ENCODE measurements around the gene CARD19. TPM values are rescaled to one million over a fixed set of nuclear protein-coding genes. Genes with fewer than 3 reads are reported as not detected.
A peak's percentile ranks its signal among the peaks of the same experiment; 100 is the strongest.

Gene CARD19
- total RNA-seq, 1 experiment from 2014 or later, result 69.8 TPM

DNA sequence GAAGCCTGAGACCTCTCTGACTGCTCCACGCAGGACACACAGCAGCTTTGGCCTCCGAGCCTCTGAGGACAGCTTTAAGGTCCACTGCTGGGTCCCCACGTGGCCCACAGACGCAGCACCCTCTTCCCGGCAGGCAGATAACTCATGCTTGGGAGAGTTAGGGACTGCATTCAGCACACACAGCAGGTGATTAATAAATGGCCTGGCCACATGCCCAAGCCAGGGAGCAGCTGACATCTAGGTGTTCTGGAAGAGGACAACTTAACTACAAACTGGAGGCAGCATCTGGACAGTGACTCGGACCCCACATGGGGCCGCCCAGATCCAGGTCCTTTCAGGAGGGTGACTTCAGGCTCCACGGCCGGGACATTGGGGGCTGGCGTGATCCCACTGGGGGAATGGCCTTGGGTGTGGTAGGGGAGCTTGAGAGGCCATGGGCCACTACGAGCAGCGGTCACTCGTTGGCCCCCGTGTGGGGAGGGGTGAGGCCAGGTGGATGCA, 26.8 kb downstream of the CARD19 start:
- Histone ChIP-seq H3K36me3 (replicated peaks; ENCODE audit: control insufficient read depth, insufficient read depth, low read length) (peaks cover 4% of the 10 kb centered on the region), H3K27me3 (ENCODE audit: control insufficient read depth, insufficient read depth, low read length) (no peaks in the 10 kb centered on the region), H3K4me3 (ENCODE audit: insufficient read depth, low read depth, low read length) (no peak overlapping the region)
- peak; percentile 25 for DNase-seq

DNA sequence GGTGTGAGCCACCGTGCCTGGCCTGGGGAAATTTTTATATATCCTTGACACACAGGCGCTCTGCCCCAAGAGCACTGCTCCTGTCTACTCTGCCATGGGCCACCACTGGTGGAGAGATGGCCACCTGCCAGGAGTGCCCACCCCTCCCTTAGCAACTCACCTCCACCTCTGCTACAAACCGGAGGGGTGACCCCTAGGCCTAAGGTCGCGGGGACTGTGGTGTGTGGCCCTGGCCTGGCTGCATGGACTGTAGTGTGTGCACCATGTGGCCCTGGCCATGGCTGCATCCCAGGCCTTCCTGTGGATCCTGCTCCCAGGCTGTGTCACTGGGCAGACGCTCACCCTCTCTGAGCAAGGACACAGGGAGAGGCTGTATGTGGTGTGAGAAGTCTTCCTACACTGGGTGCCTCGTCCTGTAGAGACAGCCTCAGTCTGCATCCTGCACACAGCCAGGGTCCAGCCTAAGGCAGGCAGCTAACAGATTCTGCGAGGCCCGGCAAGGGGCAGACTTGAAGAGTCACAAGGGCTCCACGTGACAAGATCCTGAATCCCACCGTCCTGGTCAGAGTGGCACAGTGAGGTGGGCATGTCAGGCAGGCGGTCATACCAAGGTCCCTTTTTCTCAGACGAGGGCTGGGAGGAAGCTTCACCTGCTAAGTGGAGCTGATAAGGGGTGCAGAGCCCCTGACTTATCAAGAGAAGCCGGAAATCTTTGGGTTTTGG, 27.7 kb downstream of the CARD19 start:
- DNase-seq, result peak; percentile 31
- peaks cover 4% of the 10 kb centered on the region for H3K36me3 ChIP-seq (replicated peaks; ENCODE audit: control insufficient read depth, insufficient read depth, low read length)

DNA sequence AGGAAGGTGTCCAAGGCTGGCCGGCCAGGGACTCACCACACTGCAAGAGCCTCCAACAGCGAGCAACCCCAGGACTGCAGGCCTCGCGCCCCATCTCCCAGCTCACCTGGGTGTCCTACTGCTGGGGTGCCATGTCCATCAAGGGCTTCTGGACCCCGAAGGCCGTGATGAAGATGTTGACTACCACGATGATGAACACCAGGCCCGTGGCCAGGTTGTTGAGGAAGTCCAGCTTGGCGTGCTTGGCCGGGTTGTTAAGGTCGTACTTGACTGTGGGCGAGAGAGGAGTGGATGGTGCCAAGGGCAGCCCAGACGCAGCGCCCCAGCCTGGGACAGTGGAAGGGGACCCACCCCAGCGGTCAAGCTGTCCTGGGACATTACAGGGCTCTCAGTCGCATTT, 28.8 kb downstream of the CARD19 start:
- DNase-seq, result peak; percentile 31
- Histone ChIP-seq H3K27me3 (ENCODE audit: control insufficient read depth, insufficient read depth, low read length) (no peaks in the 10 kb centered on the region), H3K36me3 (replicated peaks; ENCODE audit: control insufficient read depth, insufficient read depth, low read length) (peaks cover 4% of the 10 kb centered on the region), H3K4me3 (ENCODE audit: insufficient read depth, low read depth, low read length) (no peak overlapping the region)

More for the DNA sequence above, 27.7 kb downstream of the CARD19 start:
- no peaks in the 10 kb centered on the region for H3K27me3 ChIP-seq (ENCODE audit: control insufficient read depth, insufficient read depth, low read length)
- no peak overlapping the region for H3K4me3 ChIP-seq (ENCODE audit: insufficient read depth, low read depth, low read length)

DNA sequence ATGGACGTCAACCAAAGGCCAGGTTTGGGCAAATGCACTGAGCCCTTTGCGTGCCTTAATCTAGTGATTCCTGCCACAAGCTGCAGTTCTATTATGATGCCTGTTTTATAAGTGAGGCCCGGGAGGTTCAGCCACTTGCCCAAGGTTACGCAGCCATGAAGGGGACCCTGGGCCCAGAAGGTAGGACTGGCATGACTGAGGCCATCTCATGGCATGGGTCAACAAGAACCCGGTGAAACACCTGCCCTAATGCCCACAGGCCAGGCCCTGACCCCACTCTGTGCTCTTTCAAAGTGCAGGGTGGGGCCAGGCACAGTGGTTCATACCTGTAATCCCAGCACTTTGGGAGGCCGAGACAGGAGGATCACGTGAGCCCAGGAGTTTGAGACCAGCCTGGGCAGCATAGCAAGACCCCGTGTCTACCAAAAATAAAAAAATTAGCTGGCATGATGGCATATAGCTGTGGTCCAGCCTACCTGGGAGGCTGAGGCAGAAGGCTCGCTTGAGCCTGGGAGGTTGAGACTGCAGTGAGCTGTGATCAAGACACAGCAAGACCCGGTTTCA, 29.4 kb downstream of the CARD19 start:
- H3K36me3 ChIP-seq (replicated peaks; ENCODE audit: control insufficient read depth, insufficient read depth, low read length), result peaks cover 4% of the 10 kb centered on the region

DNA sequence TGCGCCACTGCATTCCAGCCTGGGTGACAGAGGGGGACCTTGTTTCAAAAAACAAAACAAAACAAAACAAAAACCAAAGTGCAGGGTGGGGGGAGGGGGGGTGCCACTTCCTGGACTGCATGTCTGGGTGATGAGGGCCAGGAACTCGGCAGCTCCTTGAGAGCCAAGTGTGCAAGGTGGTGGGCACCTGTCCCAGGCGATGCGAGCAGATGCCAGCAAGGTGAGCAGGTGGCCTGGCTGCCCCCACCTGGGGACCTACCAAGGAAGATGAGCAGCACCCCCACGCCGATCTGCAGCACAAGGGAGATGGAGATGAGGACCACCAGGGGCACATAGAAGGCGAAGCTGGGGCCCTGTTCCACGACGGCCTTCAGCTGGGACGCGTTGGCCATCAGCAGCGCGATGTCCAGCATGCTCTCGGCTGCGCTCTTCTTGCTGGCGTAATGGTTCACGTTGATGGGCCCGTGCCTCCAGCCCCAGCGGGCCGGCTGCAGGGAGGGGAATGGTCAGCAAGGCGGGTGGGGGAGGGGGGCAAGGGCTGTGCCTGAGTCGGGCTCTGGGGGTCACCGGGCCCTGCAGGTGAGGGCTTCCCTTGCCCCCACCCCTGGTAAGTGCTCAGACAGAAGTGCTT, 30.2 kb downstream of the CARD19 start:
- H3K36me3 ChIP-seq (replicated peaks; ENCODE audit: control insufficient read depth, insufficient read depth, low read length), result peaks cover 4% of the 10 kb centered on the region
- peak; percentile 81 for DNase-seq
- H3K4me3 ChIP-seq (ENCODE audit: insufficient read depth, low read depth, low read length), result no peak overlapping the region
- no peaks in the 10 kb centered on the region for H3K27me3 ChIP-seq (ENCODE audit: control insufficient read depth, insufficient read depth, low read length)

More for the DNA sequence above, 29.4 kb downstream of the CARD19 start:
- DNase-seq, result no peak
- no peak overlapping the region for H3K4me3 ChIP-seq (ENCODE audit: insufficient read depth, low read depth, low read length)
- no peaks in the 10 kb centered on the region for H3K27me3 ChIP-seq (ENCODE audit: control insufficient read depth, insufficient read depth, low read length)

DNA sequence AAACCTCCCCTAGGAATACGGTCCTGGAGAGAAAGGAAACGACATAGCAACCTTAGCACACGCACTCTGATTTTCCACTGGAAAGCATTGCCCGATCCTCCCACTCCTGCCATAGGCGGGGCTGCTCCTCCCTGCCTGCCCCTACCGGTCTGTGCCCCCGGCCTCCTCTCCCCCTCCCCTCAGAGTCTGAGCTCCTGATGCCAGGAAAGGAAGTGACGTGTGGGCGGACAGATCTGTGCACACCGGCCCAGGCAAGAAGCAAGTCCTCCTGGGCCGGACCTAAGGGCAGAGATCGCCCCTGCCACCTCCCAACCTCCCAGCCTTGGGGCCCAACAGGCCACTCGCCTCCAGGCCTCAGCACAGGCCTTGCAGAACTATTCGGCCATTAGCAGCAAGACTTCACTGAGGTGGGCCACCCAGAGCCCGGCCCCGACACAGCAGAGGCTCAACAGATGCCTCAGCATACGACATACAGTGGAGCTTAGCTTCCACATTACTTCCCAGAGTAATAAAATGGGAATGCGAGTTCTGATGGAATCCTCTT, 30.9 kb downstream of the CARD19 start:
- peak; percentile 88 for DNase-seq
- H3K4me3 ChIP-seq (ENCODE audit: insufficient read depth, low read depth, low read length), result no peak overlapping the region
- H3K27me3 ChIP-seq (ENCODE audit: control insufficient read depth, insufficient read depth, low read length), result no peaks in the 10 kb centered on the region
- peaks cover 4% of the 10 kb centered on the region for H3K36me3 ChIP-seq (replicated peaks; ENCODE audit: control insufficient read depth, insufficient read depth, low read length)

DNA sequence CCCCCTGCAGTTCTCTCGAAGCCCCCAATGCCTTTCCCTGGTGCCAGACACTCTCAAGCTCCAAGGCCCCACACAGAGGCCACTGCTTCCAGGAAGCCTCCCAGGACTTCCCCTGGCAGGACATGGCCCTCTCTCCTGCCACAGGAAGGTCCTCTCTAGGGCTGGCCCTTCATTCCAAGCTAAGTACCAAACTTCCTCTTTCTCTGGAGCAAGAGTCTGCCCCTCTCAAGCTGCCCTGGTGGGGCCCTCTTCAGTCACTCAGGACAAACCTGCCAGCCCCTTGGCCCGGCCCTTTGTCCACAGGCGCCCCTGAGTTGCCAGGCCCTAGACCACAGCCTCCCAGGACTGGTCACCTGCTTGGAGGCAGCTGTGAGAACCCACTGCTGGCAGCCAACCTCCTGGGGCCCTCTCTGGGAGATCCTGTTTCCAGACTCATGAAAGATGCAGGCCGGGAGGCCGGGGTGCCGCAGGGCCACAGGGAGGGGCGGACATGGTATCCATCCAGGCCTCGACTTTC, 31.4 kb downstream of the CARD19 start:
- no peaks in the 10 kb centered on the region for H3K27me3 ChIP-seq (ENCODE audit: control insufficient read depth, insufficient read depth, low read length)
- peak; percentile 62 for DNase-seq
- H3K36me3 ChIP-seq (replicated peaks; ENCODE audit: control insufficient read depth, insufficient read depth, low read length), result peaks cover 4% of the 10 kb centered on the region
- no peak overlapping the region for H3K4me3 ChIP-seq (ENCODE audit: insufficient read depth, low read depth, low read length)

DNA sequence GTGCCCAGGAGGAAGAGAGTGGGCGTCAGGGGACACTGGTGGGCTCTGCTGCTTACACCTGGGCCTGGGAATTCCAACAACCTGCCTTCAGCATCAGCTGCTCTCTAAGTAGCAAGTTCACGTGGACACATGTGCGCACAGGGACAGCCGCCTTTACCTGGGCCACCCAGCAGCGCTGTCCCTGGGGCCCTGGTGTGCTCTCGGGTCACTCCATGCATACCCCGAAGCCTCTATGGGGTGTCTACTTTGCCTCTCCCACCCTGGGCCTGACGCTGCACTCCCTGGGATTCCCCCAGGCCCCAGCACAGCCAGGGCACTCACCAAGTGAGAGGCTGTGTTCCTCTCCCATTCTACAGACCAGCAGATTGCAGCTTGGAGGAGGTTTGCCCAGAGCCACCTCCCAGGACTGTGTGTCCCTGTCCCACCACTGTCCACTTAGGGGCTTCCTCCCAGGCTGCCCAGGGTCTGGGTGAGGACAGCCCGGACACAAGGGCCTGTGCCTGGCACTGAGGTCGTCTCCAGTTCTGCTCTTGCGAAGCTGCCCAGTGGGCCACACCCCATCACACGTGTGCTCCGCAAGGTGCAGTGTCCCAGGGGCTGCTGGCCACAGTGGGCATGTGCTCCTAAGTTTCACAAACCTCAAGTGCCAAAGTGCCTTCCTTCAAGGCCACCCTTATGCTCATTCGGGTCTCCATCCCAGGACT, 32.1 kb downstream of the CARD19 start:
- Histone ChIP-seq H3K4me3 (ENCODE audit: insufficient read depth, low read depth, low read length) (no peak overlapping the region), H3K36me3 (replicated peaks; ENCODE audit: control insufficient read depth, insufficient read depth, low read length) (peaks cover 4% of the 10 kb centered on the region), H3K27me3 (ENCODE audit: control insufficient read depth, insufficient read depth, low read length) (no peaks in the 10 kb centered on the region)
- no peak for DNase-seq

DNA sequence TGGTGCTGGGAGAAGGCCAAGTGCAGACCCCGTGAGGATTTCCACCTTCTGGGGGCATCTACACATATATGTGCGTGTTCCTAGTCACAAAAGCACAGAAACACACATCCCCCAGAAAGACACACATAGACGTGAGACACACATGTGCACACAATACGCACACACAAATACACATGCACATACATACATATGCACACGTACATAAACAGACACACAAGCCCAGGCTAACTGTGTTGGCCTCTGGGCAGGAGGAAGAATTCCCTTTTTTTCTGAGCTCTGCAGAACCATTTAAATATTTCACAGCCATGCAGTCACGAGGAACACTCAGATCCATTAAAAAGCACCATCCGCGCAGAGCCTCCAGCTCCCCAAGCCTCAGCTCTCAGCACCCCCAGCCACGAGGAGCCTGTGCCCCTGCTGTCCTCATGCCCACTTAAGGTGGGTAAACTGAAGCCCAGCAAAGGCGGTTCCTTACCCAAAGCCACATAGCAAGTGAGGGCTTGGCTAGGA, 32.8 kb downstream of the CARD19 start:
- Histone ChIP-seq H3K27me3 (ENCODE audit: control insufficient read depth, insufficient read depth, low read length) (no peaks in the 10 kb centered on the region), H3K4me3 (ENCODE audit: insufficient read depth, low read depth, low read length) (no peak overlapping the region), H3K36me3 (replicated peaks; ENCODE audit: control insufficient read depth, insufficient read depth, low read length) (peaks cover under 1% of the 10 kb centered on the region)
- DNase-seq, result no peak

DNA sequence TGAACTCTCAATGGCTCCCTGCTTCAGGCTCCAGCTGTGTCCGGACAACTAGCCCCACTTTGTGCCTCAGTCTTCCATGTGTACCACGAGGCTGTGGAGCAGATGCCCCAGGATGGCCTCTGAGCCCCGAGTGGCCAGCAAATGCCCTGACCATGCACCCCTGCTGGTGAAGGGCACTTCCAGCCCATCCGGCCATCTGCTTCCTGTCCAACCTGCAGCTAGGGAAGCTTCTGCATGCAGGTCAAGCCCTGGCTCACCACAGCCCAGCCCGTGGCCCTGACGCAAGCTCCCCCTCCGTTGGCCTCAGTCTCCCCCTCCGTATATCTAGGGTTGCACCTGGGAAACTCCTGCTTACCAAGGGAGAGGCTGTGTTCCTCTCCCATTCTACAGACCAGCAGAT, 33.3 kb downstream of the CARD19 start:
- no peak for DNase-seq

DNA sequence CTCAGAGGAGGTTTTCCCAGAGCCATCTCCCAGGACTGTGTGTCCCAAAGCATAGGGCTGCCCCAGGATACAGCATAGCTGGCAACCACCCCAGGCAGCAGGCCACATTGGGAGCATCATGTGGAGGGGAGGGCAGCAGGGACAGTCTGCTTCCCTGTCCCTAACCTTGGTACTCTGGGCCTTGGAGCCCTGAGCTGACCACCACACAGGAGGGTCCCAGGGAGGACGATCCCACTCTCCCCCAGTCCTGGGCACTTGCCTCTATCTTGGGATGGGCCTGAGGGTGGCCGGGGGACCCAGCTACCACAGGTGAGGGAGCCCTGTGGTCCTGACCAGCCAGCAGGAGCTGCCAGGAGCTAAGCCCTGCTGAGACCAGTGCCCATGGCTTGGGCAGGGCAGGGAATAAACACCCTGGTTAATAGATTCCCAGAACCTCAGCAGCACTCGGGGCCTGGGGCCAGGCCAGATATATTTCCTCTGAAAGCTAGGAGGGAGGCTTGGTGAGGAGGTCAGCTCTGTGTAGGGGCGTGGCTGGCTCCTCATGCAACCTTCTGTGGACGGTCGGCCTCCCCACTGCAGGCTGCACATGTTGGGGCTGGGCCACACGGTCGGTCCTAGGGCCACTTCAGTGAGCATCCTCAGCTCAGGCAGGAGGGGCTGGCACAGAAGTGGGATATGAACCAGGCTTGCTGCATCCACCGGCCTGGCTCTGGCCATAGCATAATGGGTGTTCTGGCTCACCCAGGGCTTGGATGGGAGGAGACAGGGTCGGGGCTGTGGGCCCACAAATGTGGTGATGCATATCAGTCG, 33.9 kb downstream of the CARD19 start:
- H3K27me3 ChIP-seq (ENCODE audit: control insufficient read depth, insufficient read depth, low read length), result peaks cover 5% of the 10 kb centered on the region
- no peak for DNase-seq

More for the DNA sequence above, 33.3 kb downstream of the CARD19 start:
- Histone ChIP-seq H3K27me3 (ENCODE audit: control insufficient read depth, insufficient read depth, low read length) (no peaks in the 10 kb centered on the region), H3K4me3 (ENCODE audit: insufficient read depth, low read depth, low read length) (no peak overlapping the region), H3K36me3 (replicated peaks; ENCODE audit: control insufficient read depth, insufficient read depth, low read length) (no peaks in the 10 kb centered on the region; the same call in none of the 2 replicates)

DNA sequence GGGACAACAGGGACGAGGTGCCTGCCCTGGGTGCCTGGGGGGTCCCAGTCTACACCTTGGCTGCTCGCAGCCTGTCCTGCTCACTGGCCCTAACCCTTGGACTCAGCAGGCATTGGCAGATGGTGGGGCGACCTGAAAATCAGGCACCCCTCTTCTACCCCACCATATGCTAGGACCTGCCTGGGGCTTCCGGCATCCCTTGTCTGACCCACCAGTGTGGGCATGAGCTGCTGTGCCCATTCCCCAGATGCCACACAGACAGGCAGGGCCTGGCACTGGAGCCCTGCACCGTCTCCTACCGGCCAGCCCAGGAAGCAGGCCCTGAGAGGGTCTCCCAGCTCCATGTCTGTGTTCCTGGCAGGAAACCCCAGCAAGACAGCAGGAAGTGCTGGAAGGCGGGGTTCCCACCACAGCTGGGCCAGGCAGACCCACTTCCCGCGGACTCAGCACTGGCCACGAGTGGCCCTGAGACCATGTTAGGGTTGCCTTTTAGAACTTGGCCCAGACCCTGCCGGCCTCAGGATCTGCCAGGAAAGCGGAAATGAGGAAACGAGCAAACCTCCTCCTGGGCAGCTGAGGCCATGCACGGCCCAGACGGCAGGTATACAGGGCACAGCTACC, 35.0 kb downstream of the CARD19 start:
- no peak overlapping the region for H3K4me3 ChIP-seq (ENCODE audit: insufficient read depth, low read depth, low read length)
- DNase-seq, result no peak
- no peaks in the 10 kb centered on the region; the same call in 1 of the 2 replicates for H3K36me3 ChIP-seq (replicated peaks; ENCODE audit: control insufficient read depth, insufficient read depth, low read length)
- peaks cover 9% of the 10 kb centered on the region for H3K27me3 ChIP-seq (ENCODE audit: control insufficient read depth, insufficient read depth, low read length)

More for the DNA sequence above, 33.9 kb downstream of the CARD19 start:
- H3K4me3 ChIP-seq (ENCODE audit: insufficient read depth, low read depth, low read length), result no peak overlapping the region
- no peaks in the 10 kb centered on the region; the same call in none of the 2 replicates for H3K36me3 ChIP-seq (replicated peaks; ENCODE audit: control insufficient read depth, insufficient read depth, low read length)
